H9 (cell line): Measurements from ENCODE around the gene ABHD16A. TPM values are rescaled to one million over a fixed set of nuclear protein-coding genes. Genes with fewer than 3 reads are reported as not detected.

Experiments
- DNase-seq: peaks from one replicate; pipeline ENCODE4 v3.0.0-alpha.2; 2017
- H2AFZ ChIP-seq: one replicate; pipeline ENCODE4 v1.6.1; 2013; ENCODE audit warnings: mild to moderate bottlenecking, low read length, control low read depth, moderate library complexity
- H2AK5ac ChIP-seq: 2 replicates; pipeline ENCODE4 v1.6.1; 2013; ENCODE audit warnings: low read length, control low read depth, mixed read lengths; ENCODE audit not compliant: insufficient read length
- H2BK120ac ChIP-seq: one replicate; pipeline ENCODE4 v1.6.1; 2013; ENCODE audit warnings: low read depth, mild to moderate bottlenecking, low read length, control low read depth, inconsistent platforms; ENCODE audit not compliant: poor library complexity, severe bottlenecking
- H2BK12ac ChIP-seq: 2 replicates; pipeline ENCODE4 v1.6.1; 2013; ENCODE audit warnings: low read length, control low read depth, mixed read lengths, low read depth; ENCODE audit not compliant: insufficient read length
- H2BK15ac ChIP-seq: 2 replicates; pipeline ENCODE4 v1.6.1; 2013; ENCODE audit warnings: low read depth, low read length, control low read depth
- H2BK20ac ChIP-seq: one replicate; pipeline ENCODE4 v1.6.1; 2013; ENCODE audit warnings: low read depth, mild to moderate bottlenecking, low read length, control low read depth, inconsistent platforms; ENCODE audit not compliant: poor library complexity, severe bottlenecking
- H2BK5ac ChIP-seq: 2 replicates; pipeline ENCODE4 v1.6.1; 2013; ENCODE audit warnings: low read length, control low read depth, mixed read lengths; ENCODE audit not compliant: insufficient read length
- H3K14ac ChIP-seq: 2 replicates; pipeline ENCODE4 v1.6.1; 2013; ENCODE audit warnings: low read length, control low read depth; ENCODE audit not compliant: insufficient read depth
- H3K18ac ChIP-seq: 2 replicates; pipeline ENCODE4 v1.6.1; 2013; ENCODE audit warnings: low read depth, mild to moderate bottlenecking, mixed read lengths, low read length, control low read depth; ENCODE audit not compliant: insufficient read length
- H3K23ac ChIP-seq: 2 replicates; pipeline ENCODE4 v1.6.1; 2013; ENCODE audit warnings: low read length, control low read depth, mixed read lengths, low read depth; ENCODE audit not compliant: insufficient read length
- H3K23me2 ChIP-seq: 2 replicates; pipeline ENCODE4 v1.6.1; 2013; ENCODE audit warnings: low read depth, mild to moderate bottlenecking, mixed read lengths, low read length, control low read depth; ENCODE audit not compliant: insufficient read length, poor library complexity, severe bottlenecking
- H3K27ac ChIP-seq: 2 replicates; pipeline ENCODE4 v1.5.1; 2013; ENCODE audit warnings: low read length, control low read depth, mixed read lengths, low read depth; ENCODE audit not compliant: insufficient read length
- H3K27me3 ChIP-seq: 2 replicates; pipeline ENCODE4 v1.6.1; 2013; ENCODE audit warnings: low read length, control low read depth, inconsistent platforms; ENCODE audit not compliant: insufficient read depth
- H3K4ac ChIP-seq: 2 replicates; pipeline ENCODE4 v1.6.1; 2013; ENCODE audit warnings: low read depth, mild to moderate bottlenecking, control low read depth, inconsistent platforms, low read length, moderate library complexity
- H3K4me1 ChIP-seq: 2 replicates; pipeline ENCODE4 v1.6.1; 2013; ENCODE audit warnings: low read length, control low read depth, inconsistent platforms; ENCODE audit not compliant: insufficient read depth
- H3K4me2 ChIP-seq: 2 replicates; pipeline ENCODE4 v1.6.1; 2013; ENCODE audit warnings: low read length, control low read depth, mixed read lengths; ENCODE audit not compliant: insufficient read length, insufficient read depth
- H3K56ac ChIP-seq: 2 replicates; pipeline ENCODE4 v1.6.1; 2013; ENCODE audit warnings: low read depth, mild to moderate bottlenecking, mixed read lengths, low read length, control low read depth; ENCODE audit not compliant: insufficient read length
- H3K79me1 ChIP-seq: 2 replicates; pipeline ENCODE4 v1.6.1; 2013; ENCODE audit warnings: low read depth, mild to moderate bottlenecking, moderate library complexity, low read length, control low read depth, inconsistent platforms; ENCODE audit not compliant: insufficient read depth, poor library complexity, severe bottlenecking
- H3K79me2 ChIP-seq: 2 replicates; pipeline ENCODE4 v1.6.1; 2013; ENCODE audit warnings: low read length, control low read depth, inconsistent platforms; ENCODE audit not compliant: insufficient read depth
- H3K9ac ChIP-seq: 2 replicates; pipeline ENCODE4 v1.6.1; 2013; ENCODE audit warnings: low read length, control low read depth, mixed read lengths; ENCODE audit not compliant: insufficient read length; ENCODE audit errors: extremely low read depth
- H3K9me3 ChIP-seq: one replicate; pipeline ENCODE4 v1.6.1; 2013; ENCODE audit warnings: low read depth, low read length, inconsistent platforms; ENCODE audit not compliant: control insufficient read depth
- H3T11ph ChIP-seq: one replicate; pipeline ENCODE4 v1.6.1; 2013; ENCODE audit warnings: mild to moderate bottlenecking, low read length, control low read depth, inconsistent platforms
- H4K20me1 ChIP-seq: one replicate; pipeline ENCODE4 v1.6.1; 2013; ENCODE audit not compliant: control insufficient read depth, insufficient read length, insufficient read depth
- H4K5ac ChIP-seq: 2 replicates; pipeline ENCODE4 v1.6.1; 2013; ENCODE audit warnings: low read depth, mild to moderate bottlenecking, mixed read lengths, low read length, control low read depth; ENCODE audit not compliant: insufficient read length
- H4K8ac ChIP-seq: replicated peaks from 2 replicates; pipeline ENCODE4 v1.6.1; 2013; ENCODE audit warnings: low read length, control low read depth, mixed read lengths, low read depth; ENCODE audit not compliant: insufficient read length
- H4K91ac ChIP-seq: 2 replicates; pipeline ENCODE4 v1.6.1; 2013; ENCODE audit warnings: low read depth, mild to moderate bottlenecking, moderate library complexity, mixed read lengths, low read length, control low read depth; ENCODE audit not compliant: insufficient read length
- H3K27ac Mint-ChIP-seq, 3 experiments: 2 replicates in 2 of 3; 3 replicates in 1 of 3; pipeline ENCODE4 v1.8.0; 2020 to 2021; ENCODE audit warnings: mixed read lengths in 3 of 3, mild to moderate bottlenecking in 1 of 3, moderate library complexity in 1 of 3
- H3K27me3 Mint-ChIP-seq: 2 replicates; pipeline ENCODE4 v1.8.0; 2021; ENCODE audit warnings: low read depth, mild to moderate bottlenecking, moderate library complexity, mixed read lengths
- H3K36me3 Mint-ChIP-seq, 3 experiments: 2 replicates in 2 of 3; 3 replicates in 1 of 3; pipeline ENCODE4 v1.8.0; 2020 to 2021; ENCODE audit warnings: low read depth in 3 of 3, mixed read lengths in 3 of 3; ENCODE audit not compliant: insufficient read depth in 1 of 3
- H3K4me1 Mint-ChIP-seq, 2 experiments: 2 replicates each; pipeline ENCODE4 v1.8.0; 2020; ENCODE audit warnings: mixed read lengths in 2 of 2
- H3K4me3 Mint-ChIP-seq, 2 experiments: 2 replicates in 1 of 2; 3 replicates in 1 of 2; pipeline ENCODE4 v1.8.0; 2020 to 2021; ENCODE audit warnings: mild to moderate bottlenecking in 2 of 2, mixed read lengths in 2 of 2, moderate library complexity in 1 of 2
- H3K9me3 Mint-ChIP-seq, 2 experiments: 2 replicates in 1 of 2; 3 replicates in 1 of 2; pipeline ENCODE4 v1.8.0; 2020; ENCODE audit warnings: mild to moderate bottlenecking in 2 of 2, mixed read lengths in 2 of 2, moderate library complexity in 1 of 2
- WGBS: extraction: QIAGEN DNeasy Blood & Tissue Kit; methylation state at CpG from one replicate; pipeline ENCODE4 v1.1.7; 2013; ENCODE audit warnings: missing lambda C conversion rate, low lambda C conversion rate, mixed read lengths; ENCODE audit not compliant: insufficient read length; ENCODE audit errors: extremely low coverage; 5-methylcytosine and 5-hydroxymethylcytosine counted together
- total RNA-seq: library from RNA; stranded (reverse); gene quantifications from 2 replicates; pipeline ENCODE4 v1.2.1, GENCODE V29; 2021
- TF ChIP-seq, protein P1 (sequence below): fragments of 200-600 bp; sonication (generic); conservative IDR thresholded peaks from 3 replicates; pipeline ENCODE4 v1.8.0; 2021; ENCODE audit warnings: antibody characterized with exemption, mild to moderate bottlenecking

The ABHD16A gene
- total RNA-seq, 1 experiment from 2014 or later, result 34.4 TPM

DNA sequence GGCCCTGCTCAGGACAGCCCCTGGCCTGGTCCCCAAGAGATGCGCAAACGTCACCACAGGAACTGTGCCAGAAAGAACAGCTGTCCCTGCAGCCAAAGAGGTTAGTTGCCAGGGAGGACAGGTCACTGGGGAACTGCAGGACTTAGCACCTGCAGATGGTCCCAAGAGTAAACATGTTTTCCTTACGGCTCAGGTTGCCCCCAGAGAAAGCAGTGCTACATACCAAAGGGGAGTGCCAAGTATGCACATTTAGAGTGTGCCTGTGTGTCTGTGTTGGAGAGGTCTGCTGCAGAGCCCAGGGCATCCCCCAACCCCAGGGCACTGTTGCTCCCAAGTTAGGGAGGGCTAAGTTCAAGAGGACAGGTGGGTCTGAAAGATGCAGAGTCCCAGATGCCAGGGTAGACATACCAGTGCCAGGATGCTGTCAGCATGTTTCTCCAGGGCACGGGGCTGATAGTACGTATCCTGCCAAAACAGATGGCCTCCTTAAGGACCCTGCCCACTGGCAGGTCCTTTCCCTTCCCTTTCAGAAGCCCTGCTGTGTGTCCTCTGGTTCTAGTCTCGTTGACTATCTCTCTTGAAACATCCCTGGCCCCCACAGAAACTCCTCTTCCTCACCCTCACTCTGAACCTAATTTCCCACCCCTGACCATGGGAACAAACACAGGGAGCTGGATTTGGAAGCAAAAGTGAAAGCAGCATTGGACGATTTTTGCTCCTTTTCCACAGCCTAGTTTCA is 1.3 kb downstream of the ABHD16A start:
- peaks cover 11% of the 10 kb centered on the region in 2 experiments for H3K4me1 Mint-ChIP-seq
- no peak for DNase-seq
- Histone ChIP-seq H3K14ac (no peak overlapping the region; the same call in 1 of the 2 replicates), H3K4ac (no peak overlapping the region), H3K27me3 (no peaks in the 10 kb centered on the region), H4K20me1 (no peaks in the 10 kb centered on the region), H3K56ac (no peak overlapping the region), H3T11ph (no peak overlapping the region), H2BK12ac (peak overlapping the region; percentile 36), H4K5ac (no peak overlapping the region), H2BK5ac (no peak overlapping the region), H3K4me2 (peak overlapping the region; percentile 91), H3K79me2 (peaks cover 2% of the 10 kb centered on the region; the same call in 1 of the 2 replicates), H4K91ac (no peak overlapping the region), H2AK5ac (no peak overlapping the region), H3K9me3 (no peaks in the 10 kb centered on the region), H3K23me2 (peaks cover 6% of the 10 kb centered on the region), H2BK120ac (no peak overlapping the region), H3K79me1 (peaks cover 6% of the 10 kb centered on the region), H3K18ac (no peak overlapping the region), H2BK20ac (no peak overlapping the region), H3K27ac (no peak overlapping the region), H4K8ac (no peak overlapping the region), H2AFZ (no peak overlapping the region), H2BK15ac (no peak overlapping the region), H3K4me1 (peaks cover 4% of the 10 kb centered on the region; the same call in 1 of the 2 replicates), H3K9ac (peak overlapping the region; percentile 79), H3K23ac (no peak overlapping the region)
- no peaks in the 10 kb centered on the region; a peak in 1 of 5 replicates for H3K9me3 Mint-ChIP-seq
- peaks cover 1% of the 10 kb centered on the region; the same call in 1 of the 2 replicates for H3K27me3 Mint-ChIP-seq
- TF ChIP-seq, protein P1, sequence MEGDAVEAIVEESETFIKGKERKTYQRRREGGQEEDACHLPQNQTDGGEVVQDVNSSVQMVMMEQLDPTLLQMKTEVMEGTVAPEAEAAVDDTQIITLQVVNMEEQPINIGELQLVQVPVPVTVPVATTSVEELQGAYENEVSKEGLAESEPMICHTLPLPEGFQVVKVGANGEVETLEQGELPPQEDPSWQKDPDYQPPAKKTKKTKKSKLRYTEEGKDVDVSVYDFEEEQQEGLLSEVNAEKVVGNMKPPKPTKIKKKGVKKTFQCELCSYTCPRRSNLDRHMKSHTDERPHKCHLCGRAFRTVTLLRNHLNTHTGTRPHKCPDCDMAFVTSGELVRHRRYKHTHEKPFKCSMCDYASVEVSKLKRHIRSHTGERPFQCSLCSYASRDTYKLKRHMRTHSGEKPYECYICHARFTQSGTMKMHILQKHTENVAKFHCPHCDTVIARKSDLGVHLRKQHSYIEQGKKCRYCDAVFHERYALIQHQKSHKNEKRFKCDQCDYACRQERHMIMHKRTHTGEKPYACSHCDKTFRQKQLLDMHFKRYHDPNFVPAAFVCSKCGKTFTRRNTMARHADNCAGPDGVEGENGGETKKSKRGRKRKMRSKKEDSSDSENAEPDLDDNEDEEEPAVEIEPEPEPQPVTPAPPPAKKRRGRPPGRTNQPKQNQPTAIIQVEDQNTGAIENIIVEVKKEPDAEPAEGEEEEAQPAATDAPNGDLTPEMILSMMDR, result no peak
- H3K4me3 Mint-ChIP-seq, result peak overlapping the region; percentile 96 to 98
- H3K27ac Mint-ChIP-seq, result peak overlapping the region in 2 of 3 experiments; percentile 96; a peak in 4 of 7 replicates
- WGBS, result no CpG with 5 or more reads among the region's 7 CpGs
- peaks cover 4 to 27% (median 4%) of the 10 kb centered on the region in 3 experiments; a peak in 5 of 7 replicates for H3K36me3 Mint-ChIP-seq
